Measurements from ENCODE around the gene ATG9B.

ATG9B gene

DNA sequence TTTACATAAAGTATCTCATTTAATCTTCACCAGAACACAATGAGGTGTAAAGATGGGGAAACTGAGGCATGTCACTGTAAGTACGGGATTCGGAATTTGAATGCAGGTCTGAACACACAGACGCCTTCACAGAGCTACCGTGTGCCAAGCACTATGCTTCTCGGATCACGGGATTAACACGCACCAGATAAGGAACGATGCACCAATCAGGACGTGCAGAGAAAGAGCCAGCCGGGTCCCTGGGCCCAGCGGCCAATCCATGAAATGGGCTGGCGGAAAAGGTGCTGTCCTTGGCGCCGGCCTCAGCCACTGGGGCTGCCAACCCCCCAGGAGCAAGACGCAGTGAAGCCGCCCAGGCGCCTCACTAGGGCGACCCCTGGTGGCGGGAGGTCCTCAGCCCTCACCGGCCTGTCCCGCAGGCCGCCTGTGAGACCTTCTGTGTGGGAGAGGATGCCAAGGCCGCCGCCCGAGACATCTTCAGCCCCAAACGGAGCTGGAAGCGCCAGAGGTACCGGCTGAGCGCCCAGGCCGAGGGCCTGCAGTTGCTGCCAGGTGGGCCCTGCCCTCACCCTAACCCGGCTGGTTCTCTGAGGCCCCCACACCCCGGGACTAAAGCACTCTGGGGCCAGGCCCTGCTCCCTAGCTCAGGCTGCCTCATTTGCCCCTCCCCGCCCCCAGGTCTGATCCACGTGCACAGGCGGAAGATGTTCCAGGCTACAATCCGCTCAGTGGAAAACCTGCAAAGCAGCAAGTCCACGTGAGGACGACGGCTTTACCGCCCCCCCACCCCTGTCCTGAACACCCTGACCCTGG is 15.6 kb downstream of the ATG9B start:
- H3K27me3 ChIP-seq (ENCODE audit: insufficient read depth, poor library complexity, severe bottlenecking) = peaks cover 6% of the 10 kb centered on the region
- H3K4me3 ChIP-seq (replicated peaks; ENCODE audit: insufficient read depth, low read length) = no peak overlapping the region
- no peak for DNase-seq (ENCODE audit: low read depth in 1 of 2, low spot score in 1 of 2)
- no peak overlapping the region for H3K27ac ChIP-seq (replicated peaks)
- no peak for TF ChIP-seq SPI1 (IDR thresholded peaks at IDR 0.05; ENCODE audit: borderline replicate concordance, low read depth)
- TF ChIP-seq, protein P1, sequence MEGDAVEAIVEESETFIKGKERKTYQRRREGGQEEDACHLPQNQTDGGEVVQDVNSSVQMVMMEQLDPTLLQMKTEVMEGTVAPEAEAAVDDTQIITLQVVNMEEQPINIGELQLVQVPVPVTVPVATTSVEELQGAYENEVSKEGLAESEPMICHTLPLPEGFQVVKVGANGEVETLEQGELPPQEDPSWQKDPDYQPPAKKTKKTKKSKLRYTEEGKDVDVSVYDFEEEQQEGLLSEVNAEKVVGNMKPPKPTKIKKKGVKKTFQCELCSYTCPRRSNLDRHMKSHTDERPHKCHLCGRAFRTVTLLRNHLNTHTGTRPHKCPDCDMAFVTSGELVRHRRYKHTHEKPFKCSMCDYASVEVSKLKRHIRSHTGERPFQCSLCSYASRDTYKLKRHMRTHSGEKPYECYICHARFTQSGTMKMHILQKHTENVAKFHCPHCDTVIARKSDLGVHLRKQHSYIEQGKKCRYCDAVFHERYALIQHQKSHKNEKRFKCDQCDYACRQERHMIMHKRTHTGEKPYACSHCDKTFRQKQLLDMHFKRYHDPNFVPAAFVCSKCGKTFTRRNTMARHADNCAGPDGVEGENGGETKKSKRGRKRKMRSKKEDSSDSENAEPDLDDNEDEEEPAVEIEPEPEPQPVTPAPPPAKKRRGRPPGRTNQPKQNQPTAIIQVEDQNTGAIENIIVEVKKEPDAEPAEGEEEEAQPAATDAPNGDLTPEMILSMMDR (IDR thresholded peaks at IDR 0.05; ENCODE audit: insufficient read depth, low read length) = no peak
- TF ChIP-seq, protein P2, sequence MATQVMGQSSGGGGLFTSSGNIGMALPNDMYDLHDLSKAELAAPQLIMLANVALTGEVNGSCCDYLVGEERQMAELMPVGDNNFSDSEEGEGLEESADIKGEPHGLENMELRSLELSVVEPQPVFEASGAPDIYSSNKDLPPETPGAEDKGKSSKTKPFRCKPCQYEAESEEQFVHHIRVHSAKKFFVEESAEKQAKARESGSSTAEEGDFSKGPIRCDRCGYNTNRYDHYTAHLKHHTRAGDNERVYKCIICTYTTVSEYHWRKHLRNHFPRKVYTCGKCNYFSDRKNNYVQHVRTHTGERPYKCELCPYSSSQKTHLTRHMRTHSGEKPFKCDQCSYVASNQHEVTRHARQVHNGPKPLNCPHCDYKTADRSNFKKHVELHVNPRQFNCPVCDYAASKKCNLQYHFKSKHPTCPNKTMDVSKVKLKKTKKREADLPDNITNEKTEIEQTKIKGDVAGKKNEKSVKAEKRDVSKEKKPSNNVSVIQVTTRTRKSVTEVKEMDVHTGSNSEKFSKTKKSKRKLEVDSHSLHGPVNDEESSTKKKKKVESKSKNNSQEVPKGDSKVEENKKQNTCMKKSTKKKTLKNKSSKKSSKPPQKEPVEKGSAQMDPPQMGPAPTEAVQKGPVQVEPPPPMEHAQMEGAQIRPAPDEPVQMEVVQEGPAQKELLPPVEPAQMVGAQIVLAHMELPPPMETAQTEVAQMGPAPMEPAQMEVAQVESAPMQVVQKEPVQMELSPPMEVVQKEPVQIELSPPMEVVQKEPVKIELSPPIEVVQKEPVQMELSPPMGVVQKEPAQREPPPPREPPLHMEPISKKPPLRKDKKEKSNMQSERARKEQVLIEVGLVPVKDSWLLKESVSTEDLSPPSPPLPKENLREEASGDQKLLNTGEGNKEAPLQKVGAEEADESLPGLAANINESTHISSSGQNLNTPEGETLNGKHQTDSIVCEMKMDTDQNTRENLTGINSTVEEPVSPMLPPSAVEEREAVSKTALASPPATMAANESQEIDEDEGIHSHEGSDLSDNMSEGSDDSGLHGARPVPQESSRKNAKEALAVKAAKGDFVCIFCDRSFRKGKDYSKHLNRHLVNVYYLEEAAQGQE (IDR thresholded peaks at IDR 0.05; ENCODE audit: insufficient replicate concordance, low read depth) = no peak
- no peak for TF ChIP-seq GABPA (IDR thresholded peaks at IDR 0.05; ENCODE audit: low read depth)
- no peak for TF ChIP-seq POLR2AphosphoS5 (IDR thresholded peaks at IDR 0.05; ENCODE audit: low read depth)

DNA sequence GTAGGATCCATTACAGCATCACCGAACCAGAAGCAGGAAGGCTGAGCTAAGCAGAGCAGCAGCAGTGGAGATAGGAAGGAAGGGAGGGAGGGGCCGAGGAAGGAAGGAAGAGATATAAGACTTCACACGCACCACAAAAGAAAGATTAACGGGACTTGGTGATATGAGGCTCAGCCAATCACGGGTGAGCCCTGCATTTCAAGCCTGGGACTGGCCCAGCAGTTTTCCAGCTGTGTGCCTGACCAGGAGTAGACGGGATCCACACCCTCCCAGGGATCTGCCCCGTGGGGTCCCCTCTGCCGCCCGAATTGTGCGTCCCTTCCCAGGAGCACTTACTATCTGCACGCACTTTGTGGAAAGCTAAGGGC is 16.2 kb downstream of the ATG9B start:
- no peak for DNase-seq (ENCODE audit: low read depth in 1 of 2, low spot score in 1 of 2)
- no peak overlapping the region for H3K27ac ChIP-seq (replicated peaks)
- peaks cover 6% of the 10 kb centered on the region for H3K27me3 ChIP-seq (ENCODE audit: insufficient read depth, poor library complexity, severe bottlenecking)
- TF ChIP-seq, protein P1 (IDR thresholded peaks at IDR 0.05; ENCODE audit: insufficient read depth, low read length) = no peak
- TF ChIP-seq SPI1 (IDR thresholded peaks at IDR 0.05; ENCODE audit: borderline replicate concordance, low read depth) (no peak), POLR2AphosphoS5 (IDR thresholded peaks at IDR 0.05; ENCODE audit: low read depth) (no peak)
- TF ChIP-seq, protein P2 (IDR thresholded peaks at IDR 0.05; ENCODE audit: insufficient replicate concordance, low read depth) = no peak
- H3K4me3 ChIP-seq (replicated peaks; ENCODE audit: insufficient read depth, low read length) = no peak overlapping the region

DNA sequence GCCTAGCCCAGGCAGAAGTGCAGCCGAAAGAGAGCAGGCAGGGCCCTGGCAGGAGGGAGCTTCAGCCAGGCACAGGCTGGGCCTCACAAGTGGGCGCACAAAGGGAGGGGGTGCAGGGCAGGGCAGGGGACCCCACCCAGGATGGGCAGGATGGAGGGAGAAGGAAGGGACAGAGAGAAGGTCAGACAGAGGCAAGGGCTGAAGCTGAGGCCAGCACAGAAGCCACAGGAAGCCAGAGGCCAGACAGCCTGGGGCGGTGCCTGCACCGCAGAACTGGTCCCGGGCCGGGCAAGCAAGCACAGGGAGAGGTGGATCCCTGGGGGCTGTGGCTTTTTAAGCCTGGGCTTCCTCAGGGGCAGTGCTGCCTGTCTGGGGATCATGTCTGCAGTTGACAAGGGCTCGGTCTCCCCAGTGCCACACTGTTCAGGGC is 16.8 kb downstream of the ATG9B start:
- Histone ChIP-seq H3K4me3 (replicated peaks; ENCODE audit: insufficient read depth, low read length) (no peak overlapping the region), H3K27me3 (ENCODE audit: insufficient read depth, poor library complexity, severe bottlenecking) (peaks cover 2% of the 10 kb centered on the region), H3K27ac (replicated peaks) (no peak overlapping the region)
- TF ChIP-seq, protein P1 (IDR thresholded peaks at IDR 0.05; ENCODE audit: insufficient read depth, low read length) = no peak
- TF ChIP-seq POLR2AphosphoS5 (IDR thresholded peaks at IDR 0.05; ENCODE audit: low read depth) (no peak), SPI1 (IDR thresholded peaks at IDR 0.05; ENCODE audit: borderline replicate concordance, low read depth) (no peak), GABPA (IDR thresholded peaks at IDR 0.05; ENCODE audit: low read depth) (no peak)
- TF ChIP-seq, protein P2 (IDR thresholded peaks at IDR 0.05; ENCODE audit: insufficient replicate concordance, low read depth) = no peak
- DNase-seq (ENCODE audit: low read depth in 1 of 2, low spot score in 1 of 2) = no peak

All from HL-60 (cell line).